Stimulated activated CD4-positive, alpha-beta T cell treated with anti-CD3 and anti-CD28 coated beads, Interleukin-12 subunit alpha, Interleukin-12 subunit beta, amount 100 ng/mL, for 48 hours (primary cell): ENCODE results near the gene SEMA4C.
"Not testable (repeated sequence)": the region's sequence is repeated elsewhere in the genome, so short reads cannot be mapped to it uniquely, and the experiment has no call there.

Source experiments
- DNase-seq, 3 donors: peaks; one replicate each; pipeline ENCODE4 v3.0.0-alpha.2; 2020; ENCODE audit warnings: low read depth in 2 of 3, low spot score in 1 of 3

The SEMA4C gene

GRCh38 chr2:96867756-96868554, 1.9 kb downstream of the SEMA4C start:
- no peak for DNase-seq

GRCh38 chr2:96866986-96867755, 2.7 kb downstream of the SEMA4C start:
- DNase-seq, result no peak

- no peak for DNase-seq
Observed at GRCh38 chr2:96866586-96866985, 3.3 kb downstream of the SEMA4C start.

GRCh38 chr2:96866149-96866548, 3.7 kb downstream of the SEMA4C start:
- DNase-seq, result no peak

- no peak for DNase-seq
Observed at GRCh38 chr2:96865654-96866053, 4.2 kb downstream of the SEMA4C start.

GRCh38 chr2:96864343-96865091, 5.4 kb downstream of the SEMA4C start:
- no peak for DNase-seq

GRCh38 chr2:96863575-96864342, 6.1 kb downstream of the SEMA4C start:
- no peak for DNase-seq

GRCh38 chr2:96863056-96863455, 6.8 kb downstream of the SEMA4C start:
- DNase-seq, result not testable (repeated sequence)

- no peak for DNase-seq
Observed at GRCh38 chr2:96861074-96861473, 8.8 kb downstream of the SEMA4C start.

- no peak for DNase-seq
Observed at GRCh38 chr2:96860065-96861029, 9.5 kb downstream of the SEMA4C start.

- no peak for DNase-seq
Observed at GRCh38 chr2:96859681-96860064, 10.2 kb downstream of the SEMA4C start.

- DNase-seq, result no peak
Observed at GRCh38 chr2:96859099-96859649, 10.7 kb downstream of the SEMA4C start.

- DNase-seq, result peak; percentile 96 to 98 (median 96)
Observed at GRCh38 chr2:96857667-96858372, 12.1 kb downstream of the SEMA4C start, which contains the start of gene ANKRD39. Gene ANKRD39 (minus strand): TSS chr2:96858016. CDS start chr2:96857987, 29 bp downstream.

- DNase-seq, result peak in 1 of 3 donors; percentile 35
Observed at GRCh38 chr2:96856776-96857666, 12.9 kb downstream of the SEMA4C start.

GRCh38 chr2:96853321-96853720, 16.6 kb downstream of the SEMA4C start:
- no peak for DNase-seq

- no peak for DNase-seq
Observed at GRCh38 chr2:96852667-96853066, 17.2 kb downstream of the SEMA4C start.

- DNase-seq, result no peak
Observed at GRCh38 chr2:96848264-96848663, 21.6 kb downstream of the SEMA4C start.

- DNase-seq, result no peak
Observed at GRCh38 chr2:96847586-96847985, 22.3 kb downstream of the SEMA4C start.
